ACC112 (cell line): ENCODE data around the gene VWA3B.

Experiments
- H2AFZ ChIP-seq: fragments of 200-600 bp; sonication (generic); one replicate; pipeline ENCODE4 v1.6.0; 2017; ENCODE audit warnings: antibody characterized with exemption, low read length; ENCODE audit not compliant: unreplicated experiment
- H3K27ac ChIP-seq: fragments of 200-600 bp; sonication (generic); 2 replicates; pipeline ENCODE4 v1.5.1; 2014; ENCODE audit warnings: low read depth, mild to moderate bottlenecking, antibody characterized with exemption, low read length, moderate library complexity
- H3K27me3 ChIP-seq: fragments of 200-600 bp; sonication (generic); 2 replicates; pipeline ENCODE4 v1.6.1; 2014; ENCODE audit warnings: mild to moderate bottlenecking, antibody characterized with exemption, low read length, moderate library complexity, mixed read lengths; ENCODE audit not compliant: insufficient read depth
- H3K36me3 ChIP-seq: fragments of 200-600 bp; sonication (generic); 2 replicates; pipeline ENCODE4 v1.6.1; 2016; ENCODE audit warnings: mild to moderate bottlenecking, antibody characterized with exemption, low read length, moderate library complexity, mixed read lengths; ENCODE audit not compliant: insufficient read depth
- H3K4me1 ChIP-seq: fragments of 200-600 bp; sonication (generic); one replicate; pipeline ENCODE4 v1.6.1; 2016; ENCODE audit warnings: low read length, mixed read lengths; ENCODE audit not compliant: insufficient read depth, unreplicated experiment, control insufficient read depth
- H3K4me3 ChIP-seq: fragments of 200-600 bp; sonication (generic); 2 replicates; pipeline ENCODE4 v1.5.1; 2014; ENCODE audit warnings: mild to moderate bottlenecking, low read depth, low read length
- H3K79me2 ChIP-seq: fragments of 200-600 bp; sonication (generic); one replicate; pipeline ENCODE4 v1.6.0; 2016; ENCODE audit warnings: low read length; ENCODE audit not compliant: control insufficient read depth, unreplicated experiment, insufficient read depth

VWA3B gene

GRCh38 chr2:98355881-98356280 lies 268.9 kb downstream of the VWA3B start:
- H3K79me2 ChIP-seq, result no peaks in the 10 kb centered on the region
- H3K27me3 ChIP-seq, result peaks cover 61% of the 10 kb centered on the region
- no peak overlapping the region for H2AFZ ChIP-seq
- H3K4me3 ChIP-seq, result no peak overlapping the region
- no peaks in the 10 kb centered on the region for H3K4me1 ChIP-seq
- no peak overlapping the region for H3K27ac ChIP-seq
- no peaks in the 10 kb centered on the region for H3K36me3 ChIP-seq

GRCh38 chr2:98356729-98357128 lies 269.8 kb downstream of the VWA3B start:
- H3K27ac ChIP-seq, result no peak overlapping the region
- H2AFZ ChIP-seq, result no peak overlapping the region
- peaks cover 52% of the 10 kb centered on the region for H3K27me3 ChIP-seq
- no peak overlapping the region for H3K4me3 ChIP-seq
- no peaks in the 10 kb centered on the region for H3K36me3 ChIP-seq
- no peaks in the 10 kb centered on the region for H3K79me2 ChIP-seq
- no peaks in the 10 kb centered on the region for H3K4me1 ChIP-seq

GRCh38 chr2:98357849-98358248 lies 270.9 kb downstream of the VWA3B start:
- Histone ChIP-seq H3K27me3 (peaks cover 41% of the 10 kb centered on the region), H3K27ac (no peak overlapping the region), H3K4me3 (no peak overlapping the region), H3K79me2 (no peaks in the 10 kb centered on the region), H3K36me3 (no peaks in the 10 kb centered on the region), H2AFZ (no peak overlapping the region), H3K4me1 (no peaks in the 10 kb centered on the region)

- H3K27me3 ChIP-seq, result peaks cover 34% of the 10 kb centered on the region
- no peaks in the 10 kb centered on the region for H3K36me3 ChIP-seq
- no peak overlapping the region for H2AFZ ChIP-seq
- H3K4me1 ChIP-seq, result no peaks in the 10 kb centered on the region
- H3K79me2 ChIP-seq, result no peaks in the 10 kb centered on the region
- no peak overlapping the region for H3K27ac ChIP-seq
- no peak overlapping the region for H3K4me3 ChIP-seq
These were observed 273.0 kb downstream of the VWA3B start for GRCh38 chr2:98359986-98360385.
